GM23338 (cell line): ENCODE data around the gene IDH3A. TPM values are rescaled to one million over a fixed set of nuclear protein-coding genes. Genes with fewer than 3 reads are reported as not detected.

Experiments
- ATAC-seq: fragments of 200-7000 bp; cut with Tn5 transposase; 3 replicates; pipeline ENCODE4 v1.9.1; 2020
- DNase-seq: peaks from one replicate; pipeline ENCODE4 v3.0.0-alpha.2; 2015; ENCODE audit warnings: low spot score
- H2AFZ ChIP-seq: fragments of 200-600 bp; sonication (generic); 2 replicates; pipeline ENCODE4 v1.8.0; 2016; ENCODE audit warnings: antibody characterized with exemption, mild to moderate bottlenecking, moderate library complexity
- H3F3A ChIP-seq: fragments of 200-600 bp; sonication (generic); replicated peaks from 2 replicates; pipeline ENCODE4 v1.8.0; 2017; ENCODE audit warnings: antibody characterized with exemption, mixed run types, low read depth
- H3K27ac ChIP-seq: fragments of 200-600 bp; sonication (generic); 2 replicates; pipeline ENCODE4 v1.6.1; 2016; ENCODE audit warnings: low read depth
- H3K27me3 ChIP-seq: fragments of 200-600 bp; sonication (generic); 2 replicates; pipeline ENCODE4 v1.8.0; 2016; ENCODE audit warnings: mild to moderate bottlenecking, mixed run types, moderate library complexity; ENCODE audit not compliant: insufficient read depth
- H3K36me3 ChIP-seq: fragments of 200-600 bp; sonication (generic); 2 replicates; pipeline ENCODE4 v1.8.0; 2016; ENCODE audit warnings: mild to moderate bottlenecking; ENCODE audit not compliant: insufficient read depth
- H3K4me1 ChIP-seq: fragments of 200-600 bp; sonication (generic); 2 replicates; pipeline ENCODE4 v1.8.0; 2016; ENCODE audit warnings: mild to moderate bottlenecking, moderate library complexity; ENCODE audit not compliant: insufficient read depth
- H3K4me2 ChIP-seq: fragments of 200-600 bp; sonication (generic); 2 replicates; pipeline ENCODE4 v1.7.1; 2017; ENCODE audit warnings: mixed run types
- H3K4me3 ChIP-seq: fragments of 200-600 bp; sonication (generic); 2 replicates; pipeline ENCODE4 v1.6.1; 2016; ENCODE audit warnings: mixed run types
- H3K79me2 ChIP-seq: fragments of 200-600 bp; sonication (generic); replicated peaks from 2 replicates; pipeline ENCODE4 v1.8.0; 2017; ENCODE audit warnings: mild to moderate bottlenecking; ENCODE audit not compliant: insufficient read depth
- H3K9me2 ChIP-seq: fragments of 200-600 bp; sonication (generic); 2 replicates; pipeline ENCODE4 v1.8.0; 2017; ENCODE audit not compliant: insufficient read depth
- H4K20me1 ChIP-seq: fragments of 200-600 bp; sonication (generic); replicated peaks from 2 replicates; pipeline ENCODE4 v1.8.0; 2017; ENCODE audit warnings: mild to moderate bottlenecking; ENCODE audit not compliant: insufficient read depth
- H3K27ac Mint-ChIP-seq: 2 replicates; pipeline ENCODE4 v1.8.0; 2020; ENCODE audit warnings: inconsistent platforms, mild to moderate bottlenecking, moderate library complexity, mixed read lengths
- H3K27me3 Mint-ChIP-seq: 3 replicates; pipeline ENCODE4 v1.8.0; 2022; ENCODE audit warnings: low read depth, mild to moderate bottlenecking, moderate library complexity, mixed read lengths, inconsistent platforms; ENCODE audit not compliant: insufficient read depth, poor library complexity
- H3K36me3 Mint-ChIP-seq: 3 replicates; pipeline ENCODE4 v1.8.0; 2021; ENCODE audit warnings: low read depth, mild to moderate bottlenecking, inconsistent platforms, moderate library complexity, mixed read lengths
- H3K4me1 Mint-ChIP-seq: 3 replicates; pipeline ENCODE4 v1.8.0; 2020; ENCODE audit warnings: mild to moderate bottlenecking, inconsistent platforms, mixed read lengths
- H3K4me3 Mint-ChIP-seq: 3 replicates; pipeline ENCODE4 v1.8.0; 2021; ENCODE audit warnings: moderate library complexity, mild to moderate bottlenecking, inconsistent platforms, mixed read lengths
- H3K9me3 Mint-ChIP-seq: 3 replicates; pipeline ENCODE4 v1.8.0; 2020; ENCODE audit warnings: moderate library complexity, mild to moderate bottlenecking, inconsistent platforms, mixed read lengths
- EZH2 ChIP-seq: fragments of 200-600 bp; sonication (generic); IDR thresholded peaks from one replicate; pipeline ENCODE4 v1.8.0; 2017; ENCODE audit warnings: antibody characterized with exemption, mild to moderate bottlenecking, low read depth; ENCODE audit not compliant: unreplicated experiment
- EZH2phosphoT487 ChIP-seq: fragments of 200-600 bp; sonication (generic); IDR thresholded peaks from one replicate; pipeline ENCODE4 v1.8.1; 2018; ENCODE audit warnings: antibody characterized with exemption; ENCODE audit not compliant: unreplicated experiment
- JUNB ChIP-seq: IDR thresholded peaks from one replicate; pipeline ENCODE4 v1.6.1; 2016; ENCODE audit warnings: antibody characterized with exemption; ENCODE audit not compliant: unreplicated experiment
- NANOG ChIP-seq: IDR thresholded peaks from 2 replicates; pipeline ENCODE4 v1.6.1; 2016; ENCODE audit warnings: antibody characterized with exemption, borderline replicate concordance
- POLR2AphosphoS5 ChIP-seq: IDR thresholded peaks from 2 replicates; pipeline ENCODE4 v1.6.1; 2016; ENCODE audit warnings: antibody characterized with exemption, low read depth
- ZNF114 ChIP-seq: fragments of 250-450 bp; sonication (Bioruptor Pico); IDR thresholded peaks from 2 replicates; pipeline ENCODE4 v1.5.0; 2020; ENCODE audit warnings: mild to moderate bottlenecking, moderate library complexity
- ZNF331 ChIP-seq: fragments of 250-450 bp; sonication (Bioruptor Pico); IDR thresholded peaks from 2 replicates; pipeline ENCODE4 v1.5.0; 2020; ENCODE audit warnings: low read depth, mild to moderate bottlenecking, moderate library complexity
- polyA plus RNA-seq: library from polyadenylated mRNA; unstranded; fragments of >200 nt; fragmentation: Nextera tagmentation; extraction: Ambion mirVana; gene quantifications from 2 replicates; pipeline ENCODE4 v1.2.1, GENCODE V29; 2016
- total RNA-seq: library from RNA; depleted of rRNA; stranded (reverse); fragments of >200 nt; shearing (Covaris generic); gene quantifications from 2 replicates; pipeline ENCODE4 v1.2.3, GENCODE V29; 2014
- TF ChIP-seq, protein P1 (sequence below): IDR thresholded peaks from one replicate; pipeline ENCODE4 v1.6.1; 2018; ENCODE audit warnings: antibody characterized with exemption; ENCODE audit not compliant: unreplicated experiment
- TF ChIP-seq, protein P2 (sequence below), 2 experiments: fragments of 200-600 bp in 1 of 2; sonication (generic) in 1 of 2; conservative IDR thresholded peaks; 2 replicates each; pipeline versions ENCODE4 v1.5.1 to v1.6.1; 2016 to 2017; ENCODE audit warnings: antibody characterized with exemption in 2 of 2, low read depth in 2 of 2, mild to moderate bottlenecking in 2 of 2, moderate library complexity in 1 of 2
- TF ChIP-seq, protein P3 (sequence below): fragments of 250-450 bp; sonication (Bioruptor Pico); IDR thresholded peaks from 2 replicates; pipeline ENCODE4 v1.5.0; 2020; ENCODE audit warnings: mild to moderate bottlenecking, moderate library complexity

Gene IDH3A
- total and polyA plus RNA-seq, 2 experiments from 2014 or later = 24.1 to 41.6 TPM

DNA sequence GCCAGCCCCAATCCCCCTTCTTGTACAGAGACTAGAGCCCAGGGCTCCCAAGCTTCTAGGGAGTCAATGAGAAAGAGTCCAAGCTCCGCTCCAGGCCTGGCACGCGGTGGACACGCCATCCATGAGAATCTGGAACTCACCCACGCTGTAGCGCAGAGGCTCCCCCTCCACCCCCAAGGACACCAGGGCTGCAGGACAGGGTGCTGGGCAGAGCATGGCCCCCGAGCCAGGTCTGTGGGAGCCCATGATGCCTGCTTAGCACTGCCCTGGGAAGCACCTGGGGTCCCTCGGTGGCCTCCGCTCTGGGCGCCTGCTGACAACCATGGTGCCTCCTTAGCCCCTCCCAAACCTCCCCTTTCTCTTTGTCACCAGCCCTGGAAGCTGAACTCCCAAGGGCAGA is 56.7 kb downstream of the IDH3A start:
- Mint-ChIP-seq H3K4me3 (no peak overlapping the region), H3K36me3 (no peaks in the 10 kb centered on the region), H3K27me3 (peaks cover 6% of the 10 kb centered on the region), H3K9me3 (no peaks in the 10 kb centered on the region), H3K4me1 (peaks cover 7% of the 10 kb centered on the region), H3K27ac (no peak overlapping the region)
- no peaks in the 10 kb centered on the region for H4K20me1 ChIP-seq
- H3K36me3 ChIP-seq = no peaks in the 10 kb centered on the region
- no peaks in the 10 kb centered on the region for H3K79me2 ChIP-seq
- H3K4me2 ChIP-seq = no peak overlapping the region
- H3K9me2 ChIP-seq = no peaks in the 10 kb centered on the region
- no peaks in the 10 kb centered on the region for H3K4me1 ChIP-seq
- no peak overlapping the region for H3K4me3 ChIP-seq
- no peak overlapping the region for H2AFZ ChIP-seq
- ATAC-seq (no peak), DNase-seq (no peak)
- no peak overlapping the region for H3K27ac ChIP-seq
- H3K27me3 ChIP-seq = no peaks in the 10 kb centered on the region
- no peaks in the 10 kb centered on the region for H3F3A ChIP-seq
- no peak for TF ChIP-seq ZNF114
- TF ChIP-seq POLR2AphosphoS5 = no peak
- no peak for TF ChIP-seq ZNF331 (CRISPR knock-in tag)
- no peak for TF ChIP-seq EZH2
- no peak for TF ChIP-seq JUNB
- no peak for TF ChIP-seq NANOG
- TF ChIP-seq, protein P1, sequence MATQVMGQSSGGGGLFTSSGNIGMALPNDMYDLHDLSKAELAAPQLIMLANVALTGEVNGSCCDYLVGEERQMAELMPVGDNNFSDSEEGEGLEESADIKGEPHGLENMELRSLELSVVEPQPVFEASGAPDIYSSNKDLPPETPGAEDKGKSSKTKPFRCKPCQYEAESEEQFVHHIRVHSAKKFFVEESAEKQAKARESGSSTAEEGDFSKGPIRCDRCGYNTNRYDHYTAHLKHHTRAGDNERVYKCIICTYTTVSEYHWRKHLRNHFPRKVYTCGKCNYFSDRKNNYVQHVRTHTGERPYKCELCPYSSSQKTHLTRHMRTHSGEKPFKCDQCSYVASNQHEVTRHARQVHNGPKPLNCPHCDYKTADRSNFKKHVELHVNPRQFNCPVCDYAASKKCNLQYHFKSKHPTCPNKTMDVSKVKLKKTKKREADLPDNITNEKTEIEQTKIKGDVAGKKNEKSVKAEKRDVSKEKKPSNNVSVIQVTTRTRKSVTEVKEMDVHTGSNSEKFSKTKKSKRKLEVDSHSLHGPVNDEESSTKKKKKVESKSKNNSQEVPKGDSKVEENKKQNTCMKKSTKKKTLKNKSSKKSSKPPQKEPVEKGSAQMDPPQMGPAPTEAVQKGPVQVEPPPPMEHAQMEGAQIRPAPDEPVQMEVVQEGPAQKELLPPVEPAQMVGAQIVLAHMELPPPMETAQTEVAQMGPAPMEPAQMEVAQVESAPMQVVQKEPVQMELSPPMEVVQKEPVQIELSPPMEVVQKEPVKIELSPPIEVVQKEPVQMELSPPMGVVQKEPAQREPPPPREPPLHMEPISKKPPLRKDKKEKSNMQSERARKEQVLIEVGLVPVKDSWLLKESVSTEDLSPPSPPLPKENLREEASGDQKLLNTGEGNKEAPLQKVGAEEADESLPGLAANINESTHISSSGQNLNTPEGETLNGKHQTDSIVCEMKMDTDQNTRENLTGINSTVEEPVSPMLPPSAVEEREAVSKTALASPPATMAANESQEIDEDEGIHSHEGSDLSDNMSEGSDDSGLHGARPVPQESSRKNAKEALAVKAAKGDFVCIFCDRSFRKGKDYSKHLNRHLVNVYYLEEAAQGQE = no peak
- TF ChIP-seq, protein P2, sequence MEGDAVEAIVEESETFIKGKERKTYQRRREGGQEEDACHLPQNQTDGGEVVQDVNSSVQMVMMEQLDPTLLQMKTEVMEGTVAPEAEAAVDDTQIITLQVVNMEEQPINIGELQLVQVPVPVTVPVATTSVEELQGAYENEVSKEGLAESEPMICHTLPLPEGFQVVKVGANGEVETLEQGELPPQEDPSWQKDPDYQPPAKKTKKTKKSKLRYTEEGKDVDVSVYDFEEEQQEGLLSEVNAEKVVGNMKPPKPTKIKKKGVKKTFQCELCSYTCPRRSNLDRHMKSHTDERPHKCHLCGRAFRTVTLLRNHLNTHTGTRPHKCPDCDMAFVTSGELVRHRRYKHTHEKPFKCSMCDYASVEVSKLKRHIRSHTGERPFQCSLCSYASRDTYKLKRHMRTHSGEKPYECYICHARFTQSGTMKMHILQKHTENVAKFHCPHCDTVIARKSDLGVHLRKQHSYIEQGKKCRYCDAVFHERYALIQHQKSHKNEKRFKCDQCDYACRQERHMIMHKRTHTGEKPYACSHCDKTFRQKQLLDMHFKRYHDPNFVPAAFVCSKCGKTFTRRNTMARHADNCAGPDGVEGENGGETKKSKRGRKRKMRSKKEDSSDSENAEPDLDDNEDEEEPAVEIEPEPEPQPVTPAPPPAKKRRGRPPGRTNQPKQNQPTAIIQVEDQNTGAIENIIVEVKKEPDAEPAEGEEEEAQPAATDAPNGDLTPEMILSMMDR (conservative IDR thresholded peaks at IDR 0.05; ENCODE audit: low read depth in 2 of 2) = no peak
- no peak for TF ChIP-seq EZH2phosphoT487
- TF ChIP-seq, protein P3, sequence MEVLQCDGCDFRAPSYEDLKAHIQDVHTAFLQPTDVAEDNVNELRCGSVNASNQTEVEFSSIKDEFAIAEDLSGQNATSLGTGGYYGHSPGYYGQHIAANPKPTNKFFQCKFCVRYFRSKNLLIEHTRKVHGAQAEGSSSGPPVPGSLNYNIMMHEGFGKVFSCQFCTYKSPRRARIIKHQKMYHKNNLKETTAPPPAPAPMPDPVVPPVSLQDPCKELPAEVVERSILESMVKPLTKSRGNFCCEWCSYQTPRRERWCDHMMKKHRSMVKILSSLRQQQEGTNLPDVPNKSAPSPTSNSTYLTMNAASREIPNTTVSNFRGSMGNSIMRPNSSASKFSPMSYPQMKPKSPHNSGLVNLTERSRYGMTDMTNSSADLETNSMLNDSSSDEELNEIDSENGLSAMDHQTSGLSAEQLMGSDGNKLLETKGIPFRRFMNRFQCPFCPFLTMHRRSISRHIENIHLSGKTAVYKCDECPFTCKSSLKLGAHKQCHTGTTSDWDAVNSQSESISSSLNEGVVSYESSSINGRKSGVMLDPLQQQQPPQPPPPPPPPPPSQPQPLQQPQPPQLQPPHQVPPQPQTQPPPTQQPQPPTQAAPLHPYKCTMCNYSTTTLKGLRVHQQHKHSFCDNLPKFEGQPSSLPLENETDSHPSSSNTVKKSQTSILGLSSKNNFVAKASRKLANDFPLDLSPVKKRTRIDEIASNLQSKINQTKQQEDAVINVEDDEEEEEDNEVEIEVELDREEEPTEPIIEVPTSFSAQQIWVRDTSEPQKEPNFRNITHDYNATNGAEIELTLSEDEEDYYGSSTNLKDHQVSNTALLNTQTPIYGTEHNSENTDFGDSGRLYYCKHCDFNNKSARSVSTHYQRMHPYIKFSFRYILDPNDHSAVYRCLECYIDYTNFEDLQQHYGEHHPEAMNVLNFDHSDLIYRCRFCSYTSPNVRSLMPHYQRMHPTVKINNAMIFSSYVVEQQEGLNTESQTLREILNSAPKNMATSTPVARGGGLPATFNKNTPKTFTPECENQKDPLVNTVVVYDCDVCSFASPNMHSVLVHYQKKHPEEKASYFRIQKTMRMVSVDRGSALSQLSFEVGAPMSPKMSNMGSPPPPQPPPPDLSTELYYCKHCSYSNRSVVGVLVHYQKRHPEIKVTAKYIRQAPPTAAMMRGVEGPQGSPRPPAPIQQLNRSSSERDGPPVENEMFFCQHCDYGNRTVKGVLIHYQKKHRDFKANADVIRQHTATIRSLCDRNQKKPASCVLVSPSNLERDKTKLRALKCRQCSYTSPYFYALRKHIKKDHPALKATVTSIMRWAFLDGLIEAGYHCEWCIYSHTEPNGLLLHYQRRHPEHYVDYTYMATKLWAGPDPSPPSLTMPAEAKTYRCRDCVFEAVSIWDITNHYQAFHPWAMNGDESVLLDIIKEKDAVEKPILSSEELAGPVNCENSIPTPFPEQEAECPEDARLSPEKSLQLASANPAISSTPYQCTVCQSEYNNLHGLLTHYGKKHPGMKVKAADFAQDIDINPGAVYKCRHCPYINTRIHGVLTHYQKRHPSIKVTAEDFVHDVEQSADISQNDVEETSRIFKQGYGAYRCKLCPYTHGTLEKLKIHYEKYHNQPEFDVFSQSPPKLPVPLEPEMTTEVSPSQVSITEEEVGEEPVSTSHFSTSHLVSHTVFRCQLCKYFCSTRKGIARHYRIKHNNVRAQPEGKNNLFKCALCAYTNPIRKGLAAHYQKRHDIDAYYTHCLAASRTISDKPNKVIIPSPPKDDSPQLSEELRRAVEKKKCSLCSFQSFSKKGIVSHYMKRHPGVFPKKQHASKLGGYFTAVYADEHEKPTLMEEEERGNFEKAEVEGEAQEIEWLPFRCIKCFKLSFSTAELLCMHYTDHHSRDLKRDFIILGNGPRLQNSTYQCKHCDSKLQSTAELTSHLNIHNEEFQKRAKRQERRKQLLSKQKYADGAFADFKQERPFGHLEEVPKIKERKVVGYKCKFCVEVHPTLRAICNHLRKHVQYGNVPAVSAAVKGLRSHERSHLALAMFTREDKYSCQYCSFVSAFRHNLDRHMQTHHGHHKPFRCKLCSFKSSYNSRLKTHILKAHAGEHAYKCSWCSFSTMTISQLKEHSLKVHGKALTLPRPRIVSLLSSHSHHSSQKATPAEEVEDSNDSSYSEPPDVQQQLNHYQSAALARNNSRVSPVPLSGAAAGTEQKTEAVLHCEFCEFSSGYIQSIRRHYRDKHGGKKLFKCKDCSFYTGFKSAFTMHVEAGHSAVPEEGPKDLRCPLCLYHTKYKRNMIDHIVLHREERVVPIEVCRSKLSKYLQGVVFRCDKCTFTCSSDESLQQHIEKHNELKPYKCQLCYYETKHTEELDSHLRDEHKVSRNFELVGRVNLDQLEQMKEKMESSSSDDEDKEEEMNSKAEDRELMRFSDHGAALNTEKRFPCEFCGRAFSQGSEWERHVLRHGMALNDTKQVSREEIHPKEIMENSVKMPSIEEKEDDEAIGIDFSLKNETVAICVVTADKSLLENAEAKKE (CRISPR knock-in tag) = no peak
